Endothelial cell of umbilical vein (primary cell): ENCODE measurements around the gene WDR5. TPM values are rescaled to one million over a fixed set of nuclear protein-coding genes. Genes with fewer than 3 reads are reported as not detected.

Experiments used
- BruUV-seq: library from RNA; stranded (reverse); fragments of 400-500 nt; replicated peaks from 2 replicates; lab custom pipeline; 2021; lab: Mats Ljungman, UMichigan
- CTCF ChIA-PET: fragments of 300-600, 350-600 bp; sonication (Branson Sonifier 250); formaldehyde crosslinking; loops from one replicate; lab custom pipeline; 2021; ENCODE audit warnings: antibody characterized with exemption, inconsistent platforms; lab: Charles Lee
- POLR2A ChIA-PET: fragments of 300-600, 350-600 bp; sonication (Branson Sonifier 250); formaldehyde crosslinking; loops from one replicate; lab custom pipeline; 2021; ENCODE audit warnings: antibody characterized with exemption, inconsistent platforms; lab: Charles Lee
- DNase-seq: peaks from one replicate; pipeline ENCODE4 v3.0.0-alpha.2; 2011; ENCODE audit warnings: low read depth, low spot score
- FAIRE-seq: peaks from 2 replicates; lab custom pipeline; 2011; peaks lifted over from hg19 to GRCh38; lab: Jason Lieb, UNC
- H2AFZ ChIP-seq: 2 replicates; pipeline ENCODE4 v1.6.0; 2012; ENCODE audit warnings: low read depth, low read length, control low read depth, inconsistent platforms
- H3K27ac ChIP-seq: 2 replicates; pipeline ENCODE4 v1.5.1; 2011; ENCODE audit warnings: low read depth, mild to moderate bottlenecking, control low read depth, low read length, moderate library complexity; ENCODE audit not compliant: insufficient read depth
- H3K27me3 ChIP-seq, 2 experiments: 2 replicates each; pipeline versions ENCODE4 v1.6.0 to v1.6.1; 2011; ENCODE audit warnings: low read length in 2 of 2, mixed read lengths in 1 of 2; ENCODE audit not compliant: control insufficient read depth in 2 of 2, insufficient read depth in 2 of 2
- H3K36me3 ChIP-seq, 2 experiments: 2 replicates in 1 of 2; 3 replicates in 1 of 2; pipeline ENCODE4 v1.5.1; 2011; ENCODE audit warnings: low read length in 2 of 2, mild to moderate bottlenecking in 1 of 2, moderate library complexity in 1 of 2; ENCODE audit not compliant: control insufficient read depth in 2 of 2, insufficient read depth in 2 of 2; ENCODE audit errors: extremely low read depth in 1 of 2
- H3K4me1 ChIP-seq: 3 replicates; pipeline ENCODE4 v1.5.1; 2011; ENCODE audit warnings: mild to moderate bottlenecking, low read length; ENCODE audit not compliant: control insufficient read depth, insufficient read depth; ENCODE audit errors: extremely low read depth
- H3K4me2 ChIP-seq: 2 replicates; pipeline ENCODE4 v1.6.1; 2011; ENCODE audit warnings: low read length, control low read depth, mixed read lengths; ENCODE audit not compliant: insufficient read depth
- H3K4me3 ChIP-seq, 3 experiments: fragments of 200-600 bp in 1 of 3; sonication (generic), shearing (Covaris generic) in 1 of 3; replicated peaks in 1 of 3; 2 replicates each; pipeline ENCODE4 v1.5.1; 2011 to 2016; ENCODE audit warnings: control low read depth in 3 of 3, low read length in 3 of 3, mild to moderate bottlenecking in 2 of 3, inconsistent platforms in 1 of 3, low read depth in 1 of 3, moderate library complexity in 1 of 3; ENCODE audit not compliant: insufficient read depth in 1 of 3
- H3K79me2 ChIP-seq: 2 replicates; pipeline ENCODE4 v1.6.0; 2012; ENCODE audit warnings: low read length, inconsistent platforms; ENCODE audit not compliant: control insufficient read depth, insufficient read depth
- H3K9ac ChIP-seq: replicated peaks from 2 replicates; pipeline ENCODE3; 2011; ENCODE audit warnings: low read length, control low read depth; ENCODE audit not compliant: insufficient read depth; ENCODE audit errors: extremely low read depth
- H3K9me1 ChIP-seq: replicated peaks from 3 replicates; pipeline ENCODE4 v1.6.0; 2011; ENCODE audit warnings: mild to moderate bottlenecking, low read length; ENCODE audit not compliant: control insufficient read depth, insufficient read depth; ENCODE audit errors: extremely low read depth
- H3K9me3 ChIP-seq: replicated peaks from 2 replicates; pipeline ENCODE4 v1.5.1; 2012; ENCODE audit warnings: low read length, inconsistent platforms; ENCODE audit not compliant: control insufficient read depth, insufficient read depth
- H4K20me1 ChIP-seq: replicated peaks from 2 replicates; pipeline ENCODE3; 2011; ENCODE audit warnings: mild to moderate bottlenecking, low read length; ENCODE audit not compliant: control insufficient read depth, insufficient read depth; ENCODE audit errors: extremely low read depth
- CTCF ChIP-seq, 2 donors: IDR thresholded peaks; 1 replicate in 1 of 2; 2 replicates in 1 of 2; pipeline ENCODE4 v1.5.1; 2011; ENCODE audit warnings: low read length in 2 of 2, mild to moderate bottlenecking in 2 of 2, moderate library complexity in 2 of 2, control low read depth in 1 of 2, inconsistent platforms in 1 of 2, low read depth in 1 of 2; ENCODE audit not compliant: insufficient read depth in 1 of 2; ENCODE audit errors: extremely low read depth in 1 of 2
- EZH2 ChIP-seq: IDR thresholded peaks from 2 replicates; pipeline ENCODE4 v1.6.1; 2012; ENCODE audit warnings: borderline replicate concordance, low read depth, mild to moderate bottlenecking, moderate library complexity, low read length, inconsistent platforms; ENCODE audit not compliant: severe bottlenecking
- FOS ChIP-seq: IDR thresholded peaks from 2 replicates; pipeline ENCODE4 v1.6.1; 2011; ENCODE audit warnings: mild to moderate bottlenecking, low read length, moderate library complexity, borderline replicate concordance; ENCODE audit not compliant: insufficient read depth
- GATA2 ChIP-seq: IDR thresholded peaks from 2 replicates; pipeline ENCODE4 v1.7.0; 2011; ENCODE audit warnings: low read depth, mild to moderate bottlenecking, moderate library complexity, mixed read lengths, low read length; ENCODE audit not compliant: insufficient read length, insufficient read depth
- JUN ChIP-seq: IDR thresholded peaks from 2 replicates; pipeline ENCODE4 v1.6.1; 2011; ENCODE audit warnings: borderline replicate concordance, low read depth; ENCODE audit not compliant: insufficient read length, insufficient read depth
- MAX ChIP-seq: IDR thresholded peaks from 2 replicates; pipeline ENCODE4 v1.6.1; 2011; ENCODE audit not compliant: insufficient read depth, insufficient read length
- MYC ChIP-seq: IDR thresholded peaks from one replicate; pipeline ENCODE4 v1.6.1; 2011; ENCODE audit warnings: mild to moderate bottlenecking, low read depth, low read length
- POLR2A ChIP-seq: IDR thresholded peaks from 2 replicates; pipeline ENCODE4 v1.6.1; 2012; ENCODE audit warnings: low read depth, mild to moderate bottlenecking, control low read depth, low read length
- POLR2AphosphoS5 ChIP-seq: IDR thresholded peaks from 2 replicates; pipeline ENCODE4 v1.6.1; 2012; ENCODE audit warnings: low read depth, mild to moderate bottlenecking, control low read depth, low read length, moderate library complexity; ENCODE audit not compliant: insufficient read depth
- dilution Hi-C: fragments of 300-500 bp; cut with MboI; formaldehyde crosslinking; loops from one replicate; pipeline ENCODE4 v1.15.0; 2019; ENCODE audit warnings: low sequenced_read_pairs; ENCODE audit not compliant: extremely low pct_ligation_motif_present
- intact Hi-C: fragments of 100-400 bp; cut with micrococcal nuclease; formaldehyde crosslinking; loops from one replicate; pipeline ENCODE4 v1.10.0; 2022
- polyA plus RNA-seq, 4 experiments: library from polyadenylated mRNA; depleted of rRNA in 3 of 4; stranded (reverse) in 3 of 4; unstranded in 1 of 4; fragments of >200 nt; gene quantifications; 2 replicates each; pipeline versions ENCODE4 v1.2.1 to v1.2.3, GENCODE V29; 2011 to 2012; ENCODE audit warnings: missing spikeins in 1 of 4
- total RNA-seq: library from RNA; stranded (reverse); gene quantifications from 2 replicates; pipeline ENCODE4 v1.2.3, GENCODE V29; 2021

WDR5 gene
- total and polyA plus RNA-seq, 2 donors (not counting 3 experiments of a cell fraction or from before 2014, with no cell fraction given), result 32.1 to 42.5 TPM

- H3K27me3 ChIP-seq, result no peaks in the 10 kb centered on the region
- H3K27ac ChIP-seq, result no peak overlapping the region
- H3K9ac ChIP-seq, result no peak overlapping the region
- peak overlapping the region in 2 of 3 experiments; percentile 25 to 30 for H3K4me3 ChIP-seq
- CTCF ChIA-PET, result interaction anchor here (1.0 to 2.0 kb wide), 9 partner anchors 13 to 287 kb away, joined by 3 to 12 read pairs (median 3); partner anchors contain the start of gene WDR5
- peaks cover 2 to 6% of the 10 kb centered on the region in 2 experiments for H3K36me3 ChIP-seq
- dilution Hi-C loops, result no loop called here
- H3K9me1 ChIP-seq, result no peaks in the 10 kb centered on the region
- BruUV-seq, result no TSS peak
- FAIRE-seq (no peak), DNase-seq (no peak)
- peaks cover 4% of the 10 kb centered on the region for H3K4me1 ChIP-seq
- no peaks in the 10 kb centered on the region for H3K79me2 ChIP-seq
- intact Hi-C loops, result loop anchor here (2.0 kb wide), 1 partner anchor 96 kb away; no protein-coding TSS in a partner anchor
- peak overlapping the region; percentile 85 for H2AFZ ChIP-seq
- TF ChIP-seq CTCF (IDR thresholded peaks at IDR 0.05; ENCODE audit: extremely low read depth in 1 of 2, insufficient read depth in 1 of 2, low read depth in 1 of 2, low read length in 2 of 2), result no peak
- TF ChIP-seq POLR2A, result no peak
- TF ChIP-seq FOS, result no peak
- no peak for TF ChIP-seq GATA2
- TF ChIP-seq JUN, result no peak
- TF ChIP-seq MAX, result no peak
- TF ChIP-seq POLR2AphosphoS5, result no peak
- no peak for TF ChIP-seq MYC
- no peak for TF ChIP-seq EZH2
- POLR2A ChIA-PET, result interaction anchor here (1.2 kb wide), 1 partner anchor 27 kb away, joined by 3 read pairs; the partner anchor contains the start of gene WDR5
- H4K20me1 ChIP-seq, result no peaks in the 10 kb centered on the region
- no peaks in the 10 kb centered on the region for H3K9me3 ChIP-seq
- peak overlapping the region; percentile 52 for H3K4me2 ChIP-seq
Observed at GRCh38 chr9:134162926-134163370, 27.1 kb downstream of the WDR5 start.
